SU-DHL-6 (cell line): ENCODE results near the gene PRKN.

Source experiments
- CTCF ChIP-seq: fragments of 200-600 bp; sonication (generic); IDR thresholded peaks from one replicate; pipeline ENCODE4 v1.5.1; 2017; ENCODE audit warnings: antibody characterized with exemption, mild to moderate bottlenecking, low read length, moderate library complexity; ENCODE audit not compliant: insufficient read depth, poor library complexity, severe bottlenecking
- EZH2phosphoT487 ChIP-seq: fragments of 200-600 bp; sonication (generic), shearing (Covaris generic); conservative IDR thresholded peaks from 2 replicates; pipeline ENCODE4 v1.6.1; 2018; ENCODE audit warnings: mild to moderate bottlenecking, antibody characterized with exemption, low read length, moderate library complexity, mixed read lengths

- TF ChIP-seq CTCF: no peak
- no peak for TF ChIP-seq EZH2phosphoT487
Measured at GRCh38 chr6:161850562-161850961, 877.0 kb downstream of the PRKN start.
